Stimulated activated naive CD4-positive, alpha-beta T cell treated with Interleukin-2 at 50 U/mL for 16 hours (primary cell): ENCODE measurements around the gene COMP.
A peak's percentile ranks its signal among the peaks of the same experiment; 100 is the strongest.
"Not testable (repeated sequence)": the region's sequence is repeated elsewhere in the genome, so short reads cannot be mapped to it uniquely, and the experiment has no call there.

ENCODE experiments used
- DNase-seq: peaks from one replicate; lab custom pipeline; 2025; lab: John Stamatoyannopoulos, UW

The COMP gene

DNA sequence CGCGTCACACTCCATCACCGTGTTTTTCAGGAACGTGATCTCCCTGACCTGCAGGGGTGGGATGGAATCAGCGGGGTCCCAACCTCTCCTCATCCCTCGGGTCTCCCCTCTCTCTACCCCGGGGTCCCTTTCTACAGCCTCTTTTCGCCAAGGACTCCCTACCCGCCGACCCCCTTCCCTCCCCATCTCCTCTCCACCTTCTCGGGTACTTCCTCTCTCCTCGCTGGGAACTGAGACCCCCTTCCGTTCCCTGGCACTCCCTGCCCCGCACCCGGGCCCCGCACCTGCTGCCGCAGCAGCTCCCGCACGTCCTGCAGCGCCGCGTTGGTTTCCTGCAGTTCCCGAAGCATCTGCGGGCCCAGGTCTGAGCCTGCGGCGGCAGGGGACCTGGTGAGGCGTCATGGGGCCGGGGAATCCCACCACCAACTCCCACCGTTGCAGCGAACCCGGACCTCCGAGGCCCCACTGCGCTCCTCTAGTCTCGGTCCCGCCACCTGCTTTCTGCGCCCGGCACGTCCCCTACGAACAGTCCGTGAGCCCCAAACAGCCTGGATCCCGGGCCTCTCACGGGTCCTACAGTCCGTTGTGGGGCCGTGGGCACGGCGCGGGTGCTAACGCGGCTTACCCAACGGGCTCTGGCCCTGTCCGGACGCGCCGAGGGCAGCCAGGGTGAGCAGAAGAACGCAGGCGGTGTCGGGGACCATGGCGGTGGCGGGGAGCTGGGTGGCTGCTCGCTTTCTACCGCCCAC is at the start of gene COMP:
TSS of gene COMP (minus strand) at position 740 of the 749 bp plus-strand sequence. CDS start at position 704, 36 bp downstream.
- DNase-seq: no peak

GRCh38 chr19:18840288-18841267 is 49.5 kb upstream of the COMP start:
- no peak for DNase-seq

GRCh38 chr19:18839465-18840287 is 48.6 kb upstream of the COMP start:
- no peak for DNase-seq

GRCh38 chr19:18834644-18834984 is 43.5 kb upstream of the COMP start:
- DNase-seq: no peak

- no peak for DNase-seq
Measured at GRCh38 chr19:18833849-18834643, 42.9 kb upstream of the COMP start.

- DNase-seq: no peak
Measured at GRCh38 chr19:18833141-18833476, 42.0 kb upstream of the COMP start.

GRCh38 chr19:18832306-18833140 is 41.4 kb upstream of the COMP start:
- DNase-seq: no peak

DNA sequence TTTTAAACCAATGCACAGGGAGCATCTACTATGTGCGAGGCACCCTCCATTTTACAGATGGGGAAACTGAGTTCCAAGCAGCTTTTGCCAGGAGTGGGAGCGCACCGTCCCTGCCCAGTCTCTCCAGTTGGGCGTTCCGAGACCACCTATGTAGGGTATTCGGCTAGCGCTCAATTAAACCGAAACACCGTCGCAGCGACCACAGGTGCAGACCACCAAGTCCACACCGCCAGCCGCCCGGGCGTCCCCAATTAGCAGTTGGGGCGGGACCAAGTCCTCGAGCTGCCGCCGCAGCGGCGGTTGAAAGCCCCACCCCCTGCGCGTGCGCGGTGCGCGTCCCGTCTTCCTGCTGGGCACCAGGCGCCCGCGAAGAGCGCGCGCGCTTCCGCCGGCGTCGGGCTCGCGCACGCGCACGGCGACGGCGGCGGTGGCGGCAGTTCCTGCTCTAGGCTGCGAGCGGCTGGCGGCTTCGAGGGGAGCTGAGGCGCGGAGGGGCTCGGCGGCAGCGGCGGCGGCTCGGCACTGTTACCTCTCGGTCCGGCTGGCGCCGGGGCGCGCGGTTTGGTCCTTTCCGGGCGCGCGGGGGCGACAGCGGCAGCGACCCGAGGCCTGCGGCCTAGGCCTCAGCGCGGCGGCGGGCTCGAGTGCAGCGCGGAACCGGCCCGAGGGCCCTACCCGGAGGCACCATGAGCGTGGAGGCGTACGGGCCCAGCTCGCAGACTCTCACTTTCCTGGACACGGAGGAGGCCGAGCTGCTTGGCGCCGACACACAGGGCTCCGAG is 40.6 kb upstream of the COMP start, which contains the start of gene UPF1:
TSS of gene UPF1 (plus strand) at position 436 of the 782 bp plus-strand sequence. CDS start at position 687, 251 bp downstream.
- DNase-seq: peak; percentile 94

GRCh38 chr19:18830488-18830887 is 39.4 kb upstream of the COMP start:
- DNase-seq: no peak

- DNase-seq: no peak
Measured at GRCh38 chr19:18828786-18829185, 37.7 kb upstream of the COMP start.

- DNase-seq: no peak
Measured at GRCh38 chr19:18817574-18817973, 26.5 kb upstream of the COMP start.

DNA sequence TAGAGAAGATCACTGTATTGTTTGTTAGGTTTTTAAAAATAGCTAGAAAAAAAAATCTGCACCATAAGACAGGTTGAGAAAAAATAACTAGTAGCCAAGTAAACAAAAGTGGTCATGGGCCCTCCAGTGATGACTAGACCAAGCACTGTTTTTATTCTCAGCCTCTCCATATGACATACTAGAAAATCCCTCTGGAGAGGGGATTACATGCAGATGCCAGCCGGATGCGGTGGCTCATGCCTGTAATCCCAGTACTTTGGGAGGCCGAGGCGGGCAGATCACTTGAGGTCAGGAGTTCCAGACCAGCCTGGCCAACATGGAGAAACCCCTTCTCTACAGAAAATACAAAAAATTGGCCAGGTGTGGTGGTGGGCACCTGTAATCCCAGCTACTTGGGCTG is 25.5 kb upstream of the COMP start:
- not testable (repeated sequence) for DNase-seq

GRCh38 chr19:18815673-18816072 is 24.6 kb upstream of the COMP start:
- no peak for DNase-seq

GRCh38 chr19:18814063-18814462 is 23.0 kb upstream of the COMP start:
- no peak for DNase-seq

DNA sequence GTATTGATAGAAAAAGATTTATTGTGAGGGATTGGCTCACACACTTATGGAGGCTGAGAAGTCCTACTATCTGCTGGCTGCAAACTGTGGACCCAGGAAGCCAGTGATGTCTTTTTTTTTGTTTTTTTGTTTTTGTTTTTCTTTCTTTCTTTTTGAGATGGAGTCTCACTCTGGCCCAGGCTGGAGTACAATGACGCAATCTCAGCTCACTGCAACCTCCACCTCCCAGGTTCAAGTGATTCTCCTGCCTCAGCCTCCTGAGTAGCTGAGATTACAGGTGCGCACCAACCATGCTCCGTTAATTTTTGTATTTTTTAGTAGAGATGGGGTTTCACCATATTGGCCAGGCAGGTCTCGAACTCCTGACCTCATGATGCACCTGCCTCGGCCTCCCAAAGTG is 20.5 kb upstream of the COMP start:
- DNase-seq: not testable (repeated sequence)

DNA sequence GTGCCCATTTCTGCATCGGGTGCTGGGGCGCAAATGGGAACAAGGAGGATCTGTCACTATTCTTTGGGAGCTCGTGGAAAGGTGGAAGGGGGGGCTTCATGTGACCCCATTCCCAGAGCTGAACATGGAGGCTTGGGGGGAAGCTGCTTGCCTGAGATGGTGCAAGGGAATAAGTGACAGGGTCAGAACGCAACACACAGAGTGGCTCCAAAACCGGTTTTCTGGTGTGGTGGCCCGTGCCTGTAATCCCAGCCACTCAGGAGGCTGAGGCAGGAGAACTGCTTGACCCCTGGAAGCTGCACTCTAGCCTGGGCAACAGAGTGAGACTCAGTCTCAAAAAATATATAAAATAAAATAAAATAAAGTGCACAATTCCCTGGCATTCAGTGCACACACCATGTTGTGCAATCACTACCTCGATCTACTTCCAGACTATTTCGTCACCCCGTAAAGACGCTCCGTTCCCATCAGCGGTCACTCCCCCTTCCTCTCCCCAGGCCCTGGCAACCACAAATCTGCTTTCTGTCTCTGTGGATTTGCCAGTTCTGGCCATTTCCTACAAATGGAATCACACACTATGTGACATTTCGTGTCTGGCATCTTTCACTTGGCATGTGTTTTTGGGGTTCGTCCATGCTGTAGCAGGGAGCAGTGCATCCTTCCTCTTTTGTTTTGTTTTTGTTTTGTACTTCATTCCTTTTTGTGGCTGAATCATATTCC is 18.2 kb upstream of the COMP start:
- no peak for DNase-seq

- DNase-seq: no peak
Measured at GRCh38 chr19:18807861-18808331, 16.8 kb upstream of the COMP start.

DNA sequence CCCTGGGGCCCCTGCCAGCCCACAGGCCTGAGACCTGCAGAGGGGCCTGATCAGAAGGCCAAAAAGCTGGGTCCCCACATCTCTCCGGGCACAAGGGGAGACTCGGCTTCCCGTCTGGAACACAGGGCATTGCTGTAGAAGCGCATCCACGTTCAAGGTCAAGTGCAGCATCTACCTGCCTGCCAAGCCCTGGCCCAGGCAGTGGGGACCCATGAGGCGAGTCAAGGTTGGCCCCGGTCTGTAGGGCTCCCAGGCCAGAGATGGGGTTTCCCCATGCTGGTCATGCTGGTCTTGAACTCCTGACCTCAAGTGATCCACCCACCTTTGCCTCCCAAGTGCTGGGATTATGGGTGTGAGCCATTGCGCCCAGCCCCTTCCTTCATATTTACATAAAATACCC is 13.5 kb upstream of the COMP start:
- DNase-seq: no peak

DNA sequence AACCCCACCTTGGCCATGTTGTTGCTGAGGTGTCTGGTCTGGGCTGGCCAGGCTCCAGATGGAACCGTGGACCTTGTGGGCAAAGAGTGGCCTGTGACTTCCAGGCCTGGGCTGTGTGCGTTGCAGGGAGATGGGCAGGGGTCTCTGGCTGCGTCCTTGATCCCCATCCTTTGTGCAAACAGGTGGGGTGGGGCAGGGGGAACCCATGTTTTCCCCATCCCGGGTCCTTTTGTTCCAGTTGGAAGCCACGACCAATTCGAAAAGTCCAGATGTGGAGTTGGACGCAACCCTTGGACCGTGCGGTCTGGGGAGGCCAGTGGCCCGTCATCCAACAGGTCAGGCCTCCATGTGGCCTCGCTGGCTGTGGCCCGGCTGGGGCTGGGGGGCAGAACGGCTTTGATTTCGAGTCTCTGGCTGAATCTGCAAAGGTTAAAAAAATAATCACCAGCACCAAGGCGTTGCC is 13.1 kb upstream of the COMP start:
- no peak for DNase-seq
